HCT116 (cell line): Measurements from ENCODE around the gene TTF1.

Experiments
- EZH2 ChIP-seq: fragments of 200-600 bp; sonication (generic); IDR thresholded peaks from 2 replicates; pipeline ENCODE4 v1.6.1; 2017; ENCODE audit warnings: antibody characterized with exemption, mixed run types
- JUND ChIP-seq: IDR thresholded peaks from 2 replicates; pipeline ENCODE4 v1.6.1; 2012
- POLR2A ChIP-seq: IDR thresholded peaks from 2 replicates; pipeline ENCODE4 v1.7.0; 2011; ENCODE audit warnings: borderline replicate concordance; ENCODE audit not compliant: insufficient read depth, insufficient read length; ENCODE audit errors: extremely low read depth
- YY1 ChIP-seq: IDR thresholded peaks from 2 replicates; pipeline ENCODE4 v1.6.1; 2011; ENCODE audit warnings: low read length, low read depth, moderate library complexity, mild to moderate bottlenecking; ENCODE audit not compliant: insufficient replicate concordance; ENCODE audit errors: extremely low read depth
- TF ChIP-seq, protein P1 (sequence below), 3 experiments: fragments of 200-600 bp in 1 of 3; sonication (generic) in 1 of 3; IDR thresholded peaks in 2 of 3; conservative IDR thresholded peaks in 1 of 3; 2 replicates each; pipeline ENCODE4 v1.5.1; 2012 to 2017; ENCODE audit warnings: low read depth in 2 of 3, low read length in 2 of 3, antibody characterized with exemption in 1 of 3, borderline replicate concordance in 1 of 3, control low read depth in 1 of 3, mild to moderate bottlenecking in 1 of 3, mixed read lengths in 1 of 3, mixed run types in 1 of 3, moderate library complexity in 1 of 3; ENCODE audit not compliant: insufficient read depth in 1 of 3
- TF ChIP-seq, protein P2 (sequence below): IDR thresholded peaks from 2 replicates; pipeline ENCODE4 v1.6.1; 2012

DNA sequence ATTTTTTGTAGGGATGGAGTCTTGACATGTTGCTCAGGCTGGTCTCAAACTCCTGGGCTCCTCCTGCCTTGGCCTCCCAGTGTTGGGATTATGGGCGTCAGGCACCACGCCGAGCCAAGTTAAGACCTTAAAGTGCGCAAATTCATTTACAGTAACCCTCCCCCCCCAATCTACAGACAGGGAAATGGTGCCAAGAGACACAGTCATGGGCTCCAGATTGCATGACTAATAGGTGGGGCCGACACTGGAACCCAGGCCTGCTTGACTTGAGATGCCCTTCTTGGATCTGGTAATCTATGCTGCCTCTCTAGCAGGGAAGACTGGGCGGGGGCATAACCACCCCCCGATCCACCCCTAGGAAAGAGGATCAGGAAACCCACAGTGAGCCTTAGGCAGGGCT, 19.5 kb downstream of the TTF1 start:
- TF ChIP-seq, protein P1, sequence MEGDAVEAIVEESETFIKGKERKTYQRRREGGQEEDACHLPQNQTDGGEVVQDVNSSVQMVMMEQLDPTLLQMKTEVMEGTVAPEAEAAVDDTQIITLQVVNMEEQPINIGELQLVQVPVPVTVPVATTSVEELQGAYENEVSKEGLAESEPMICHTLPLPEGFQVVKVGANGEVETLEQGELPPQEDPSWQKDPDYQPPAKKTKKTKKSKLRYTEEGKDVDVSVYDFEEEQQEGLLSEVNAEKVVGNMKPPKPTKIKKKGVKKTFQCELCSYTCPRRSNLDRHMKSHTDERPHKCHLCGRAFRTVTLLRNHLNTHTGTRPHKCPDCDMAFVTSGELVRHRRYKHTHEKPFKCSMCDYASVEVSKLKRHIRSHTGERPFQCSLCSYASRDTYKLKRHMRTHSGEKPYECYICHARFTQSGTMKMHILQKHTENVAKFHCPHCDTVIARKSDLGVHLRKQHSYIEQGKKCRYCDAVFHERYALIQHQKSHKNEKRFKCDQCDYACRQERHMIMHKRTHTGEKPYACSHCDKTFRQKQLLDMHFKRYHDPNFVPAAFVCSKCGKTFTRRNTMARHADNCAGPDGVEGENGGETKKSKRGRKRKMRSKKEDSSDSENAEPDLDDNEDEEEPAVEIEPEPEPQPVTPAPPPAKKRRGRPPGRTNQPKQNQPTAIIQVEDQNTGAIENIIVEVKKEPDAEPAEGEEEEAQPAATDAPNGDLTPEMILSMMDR (IDR thresholded peaks at IDR 0.05 in 2 of 3, conservative IDR thresholded peaks at IDR 0.05 in 1 of 3; ENCODE audit: borderline replicate concordance in 1 of 3, insufficient read depth in 1 of 3, low read depth in 2 of 3, low read length in 2 of 3) = no peak
- TF ChIP-seq EZH2 (no peak), YY1 (no peak), JUND (no peak), POLR2A (no peak)
- TF ChIP-seq, protein P2, sequence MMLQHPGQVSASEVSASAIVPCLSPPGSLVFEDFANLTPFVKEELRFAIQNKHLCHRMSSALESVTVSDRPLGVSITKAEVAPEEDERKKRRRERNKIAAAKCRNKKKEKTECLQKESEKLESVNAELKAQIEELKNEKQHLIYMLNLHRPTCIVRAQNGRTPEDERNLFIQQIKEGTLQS = no peak
